NCI-H1417 (cell line): ENCODE measurements around the gene AK6.
"Not testable (repeated sequence)": the region's sequence is repeated elsewhere in the genome, so short reads cannot be mapped to it uniquely, and the experiment has no call there.

Source experiments
- DNase-seq, 3 experiments: peaks; one replicate each; lab custom pipeline; 2025; lab: John Stamatoyannopoulos, UW

The AK6 gene

GRCh38 chr5:69335341-69335935, 33.9 kb downstream of the AK6 start:
- DNase-seq = no peak

- peak; percentile 29 to 81 (median 58) for DNase-seq
Measured at GRCh38 chr5:69334793-69335268, 34.5 kb downstream of the AK6 start.

- not testable (repeated sequence) for DNase-seq
Measured at GRCh38 chr5:69333668-69334315, 35.5 kb downstream of the AK6 start.

GRCh38 chr5:69331528-69332445, 37.5 kb downstream of the AK6 start:
- peak in 1 of 3 experiments; percentile 38 for DNase-seq

GRCh38 chr5:69329905-69330489, 39.3 kb downstream of the AK6 start:
- DNase-seq = no peak

GRCh38 chr5:69326365-69326764, 43.0 kb downstream of the AK6 start:
- DNase-seq = no peak

GRCh38 chr5:69317391-69317790, 51.9 kb downstream of the AK6 start:
- DNase-seq = no peak

DNA sequence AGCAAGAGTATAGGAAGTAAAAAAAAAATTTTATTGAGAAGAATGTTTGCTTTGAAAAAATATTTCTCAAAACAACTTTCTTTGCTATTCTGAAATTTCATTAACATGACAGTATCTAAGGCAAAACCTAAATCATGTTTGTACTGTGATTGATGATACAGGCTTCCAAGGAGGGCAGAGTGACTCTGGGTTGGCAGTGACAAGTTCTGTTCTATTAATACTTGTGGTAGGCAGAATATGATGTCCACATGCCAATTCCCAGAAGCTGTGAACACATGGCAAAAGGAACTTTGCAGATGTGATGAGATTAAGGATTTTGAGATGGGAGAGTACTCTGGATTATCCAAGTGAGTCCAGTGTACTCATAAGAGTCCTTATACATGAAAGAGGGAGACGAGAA, 53.3 kb downstream of the AK6 start:
- DNase-seq = no peak

GRCh38 chr5:69313428-69313827, 55.9 kb downstream of the AK6 start:
- no peak for DNase-seq

DNA sequence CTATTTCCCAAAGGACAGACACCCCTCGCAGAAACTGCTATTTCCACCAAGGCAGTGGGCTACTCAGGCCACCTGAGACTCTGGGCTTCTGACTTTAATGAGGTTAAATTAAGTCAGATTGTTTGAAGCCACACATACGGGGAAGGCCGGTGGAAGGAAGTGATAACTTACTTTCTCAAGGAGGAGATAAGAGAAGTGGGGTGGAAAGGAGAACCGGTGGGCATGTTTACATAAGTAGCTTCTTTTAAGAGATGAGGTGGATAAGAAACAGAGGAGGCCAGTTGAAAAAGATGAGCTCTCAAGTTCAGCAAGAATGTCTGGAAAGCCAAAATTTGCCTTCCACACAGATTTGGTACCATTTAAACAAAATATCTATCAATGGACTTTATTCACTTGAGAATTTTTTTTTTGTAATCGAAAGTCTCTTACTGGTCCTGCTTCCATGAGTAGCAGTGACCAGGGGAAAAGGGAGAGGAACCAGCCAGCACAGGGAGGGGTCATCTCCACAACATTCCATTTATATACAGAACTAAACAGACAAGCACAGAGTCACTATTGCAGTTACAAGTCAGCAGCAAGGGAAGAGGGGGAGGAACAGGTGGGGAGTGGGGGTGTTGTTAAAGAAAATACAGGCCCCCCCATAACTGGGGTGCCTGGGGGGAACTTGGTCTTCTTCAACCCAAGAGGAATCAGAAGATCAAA, 56.7 kb downstream of the AK6 start:
- no peak for DNase-seq

DNA sequence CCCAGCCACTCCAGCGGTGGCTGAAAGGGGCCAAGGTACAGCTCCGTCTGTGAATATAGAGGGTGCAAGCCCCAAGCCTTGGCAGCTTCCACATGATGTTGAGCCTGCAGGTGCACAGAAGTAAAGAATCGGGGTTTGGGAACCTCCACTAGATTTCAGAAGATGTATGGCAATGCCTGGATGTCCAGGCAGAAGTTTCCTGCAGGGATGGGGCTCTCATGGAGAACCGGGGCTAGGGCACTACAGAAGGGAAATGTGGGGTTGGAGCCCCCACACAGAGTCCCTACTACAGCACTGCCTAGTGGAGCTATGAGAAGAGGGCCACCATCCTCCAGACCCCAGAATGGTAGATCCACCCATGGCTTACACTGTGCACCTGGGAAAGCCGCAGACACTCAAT, 59.9 kb downstream of the AK6 start:
- no peak for DNase-seq

DNA sequence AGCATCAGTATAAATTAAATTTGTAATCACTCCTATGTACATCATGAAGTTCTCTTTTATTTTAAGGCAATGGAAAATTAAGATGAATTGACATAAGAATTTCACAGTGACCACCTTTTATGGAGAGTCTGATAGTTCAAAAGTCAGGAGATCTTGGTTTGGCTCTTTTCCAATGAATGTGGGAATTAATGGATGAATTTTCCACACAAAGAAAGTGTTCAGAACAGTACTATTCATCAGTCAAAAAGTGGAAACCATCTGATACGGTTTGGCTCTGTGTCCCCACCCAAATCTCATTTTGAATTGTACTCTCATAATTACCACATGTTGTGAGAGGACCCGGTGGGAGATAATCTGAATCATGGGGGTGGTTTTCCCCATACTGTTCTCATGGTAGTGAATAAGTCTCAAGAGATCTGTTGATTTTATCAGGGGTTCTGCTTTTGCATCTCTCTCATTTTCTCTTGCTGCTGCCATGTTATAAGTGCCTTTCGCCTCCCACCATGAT, 61.2 kb downstream of the AK6 start:
- no peak for DNase-seq

DNA sequence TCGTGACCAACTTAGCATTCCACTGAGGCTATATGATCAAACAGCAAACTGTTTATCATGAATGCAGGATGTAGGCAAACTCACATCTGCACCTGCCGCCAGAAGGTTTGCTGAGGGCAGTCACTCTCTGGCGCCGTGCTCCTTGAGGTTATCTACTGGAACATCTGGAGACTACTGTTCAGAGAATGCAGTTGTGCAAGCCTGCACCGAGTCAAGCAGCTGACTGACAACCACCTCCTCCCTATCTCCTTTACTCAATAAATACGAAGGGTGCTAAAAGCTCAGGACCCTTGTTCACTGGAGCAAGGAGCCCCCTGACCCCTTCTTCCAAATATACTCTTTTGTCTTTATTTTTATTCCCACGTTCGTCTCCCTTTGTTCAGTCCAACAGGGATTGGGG, 63.8 kb downstream of the AK6 start:
- no peak for DNase-seq
